Suprapubic skin (tissue), 3 donors: ENCODE measurements around the gene GRIK3.

Experiments used
- POLR2A ChIP-seq, 2 donors: fragments of 450-650 bp; IDR thresholded peaks; one replicate each; pipeline ENCODE4 v1.6.1; 2017; ENCODE audit warnings: antibody characterized with exemption in 2 of 2, mild to moderate bottlenecking in 2 of 2, moderate library complexity in 2 of 2
- TF ChIP-seq, protein P1 (sequence below), 2 donors: fragments of 200-600 bp in 1 of 2; fragments of 450-650 bp in 1 of 2; sonication (generic) in 1 of 2; IDR thresholded peaks; one replicate each; pipeline ENCODE4 v1.5.1; 2016 to 2019; ENCODE audit warnings: antibody characterized with exemption in 2 of 2, mild to moderate bottlenecking in 1 of 2, moderate library complexity in 1 of 2

DNA sequence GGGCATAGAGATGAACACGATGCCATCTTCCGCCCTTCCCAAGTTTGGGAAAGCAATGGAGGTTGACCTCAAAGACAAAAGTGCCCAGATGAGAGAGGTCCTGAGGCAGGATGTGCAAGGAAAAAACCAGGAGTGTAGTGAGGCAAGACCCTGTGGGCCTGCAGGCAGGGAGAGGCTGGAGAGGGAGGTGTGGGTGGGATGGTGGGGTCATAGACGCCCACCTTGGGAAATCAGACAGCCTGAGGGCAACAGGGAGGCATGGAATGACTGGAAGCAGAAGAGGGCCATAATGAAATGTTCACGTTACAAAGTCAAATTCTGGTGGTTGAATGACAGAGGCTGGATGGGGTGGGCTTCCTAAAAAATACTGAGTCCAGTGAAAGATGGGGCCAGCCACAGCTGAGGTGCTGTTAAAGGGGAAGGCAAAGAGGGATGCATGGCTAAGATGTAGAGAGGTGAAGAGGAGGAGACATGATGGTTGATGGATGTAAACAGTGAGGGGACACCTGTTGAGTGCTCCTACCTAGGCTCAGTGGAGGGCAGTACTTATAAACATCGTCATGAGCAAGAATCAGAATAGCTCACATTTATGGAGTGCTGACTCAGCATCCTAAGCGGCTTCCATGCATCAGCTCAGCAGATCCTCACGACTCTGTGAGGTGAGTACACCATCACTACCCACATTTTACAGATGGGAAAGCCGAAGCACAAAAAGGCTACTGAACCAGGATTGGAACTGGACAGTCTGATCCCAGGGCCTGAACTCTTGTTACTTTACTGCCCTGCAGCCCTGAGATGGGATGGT, 42.0 kb downstream of the GRIK3 start:
- TF ChIP-seq, protein P1, sequence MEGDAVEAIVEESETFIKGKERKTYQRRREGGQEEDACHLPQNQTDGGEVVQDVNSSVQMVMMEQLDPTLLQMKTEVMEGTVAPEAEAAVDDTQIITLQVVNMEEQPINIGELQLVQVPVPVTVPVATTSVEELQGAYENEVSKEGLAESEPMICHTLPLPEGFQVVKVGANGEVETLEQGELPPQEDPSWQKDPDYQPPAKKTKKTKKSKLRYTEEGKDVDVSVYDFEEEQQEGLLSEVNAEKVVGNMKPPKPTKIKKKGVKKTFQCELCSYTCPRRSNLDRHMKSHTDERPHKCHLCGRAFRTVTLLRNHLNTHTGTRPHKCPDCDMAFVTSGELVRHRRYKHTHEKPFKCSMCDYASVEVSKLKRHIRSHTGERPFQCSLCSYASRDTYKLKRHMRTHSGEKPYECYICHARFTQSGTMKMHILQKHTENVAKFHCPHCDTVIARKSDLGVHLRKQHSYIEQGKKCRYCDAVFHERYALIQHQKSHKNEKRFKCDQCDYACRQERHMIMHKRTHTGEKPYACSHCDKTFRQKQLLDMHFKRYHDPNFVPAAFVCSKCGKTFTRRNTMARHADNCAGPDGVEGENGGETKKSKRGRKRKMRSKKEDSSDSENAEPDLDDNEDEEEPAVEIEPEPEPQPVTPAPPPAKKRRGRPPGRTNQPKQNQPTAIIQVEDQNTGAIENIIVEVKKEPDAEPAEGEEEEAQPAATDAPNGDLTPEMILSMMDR (IDR thresholded peaks at IDR 0.05) = no peak
- no peak for TF ChIP-seq POLR2A (IDR thresholded peaks at IDR 0.05)
